ENCODE data around the gene SORBS2.

GRCh38 chr4:185660340-185660739 lies 151.7 kb downstream of the SORBS2 start:
- TF ChIP-seq OSR1 (CRISPR knock-in tag; IDR thresholded peaks at IDR 0.05) = no peak
- TF ChIP-seq CSRNP3 (CRISPR knock-in tag; IDR thresholded peaks at IDR 0.05) = no peak
- TF ChIP-seq BACH2 (CRISPR knock-in tag; IDR thresholded peaks at IDR 0.05; ENCODE audit: borderline replicate concordance) = no peak
- TF ChIP-seq ZC3H10 (CRISPR knock-in tag; IDR thresholded peaks at IDR 0.05) = no peak
- TF ChIP-seq PATZ1 (CRISPR knock-in tag; IDR thresholded peaks at IDR 0.05; ENCODE audit: borderline replicate concordance) = no peak
- no peak for TF ChIP-seq ZFP3 (CRISPR knock-in tag; IDR thresholded peaks at IDR 0.05)
- TF ChIP-seq PPARA (CRISPR knock-in tag; IDR thresholded peaks at IDR 0.05; ENCODE audit: borderline replicate concordance) = no peak
- TF ChIP-seq RARB (CRISPR knock-in tag; IDR thresholded peaks at IDR 0.05) = no peak
- TF ChIP-seq ISL1 (CRISPR knock-in tag; IDR thresholded peaks at IDR 0.05) = no peak
- TF ChIP-seq ESRRG (CRISPR knock-in tag; IDR thresholded peaks at IDR 0.05) = no peak
- TF ChIP-seq TOX (CRISPR knock-in tag; IDR thresholded peaks at IDR 0.05; ENCODE audit: borderline replicate concordance) = no peak
- TF ChIP-seq GLIS3 (CRISPR knock-in tag; IDR thresholded peaks at IDR 0.05) = no peak

All from SK-N-SH treated with all-trans-retinoic acid at 6 μM for 48 hours (cell line).